MM.1S (cell line): ENCODE measurements around the gene MAGEE2.
"Not testable (repeated sequence)": the region's sequence is repeated elsewhere in the genome, so short reads cannot be mapped to it uniquely, and the experiment has no call there.

Experiments
- EZH2 ChIP-seq: fragments of 300-600 bp; sonication (generic); optimal IDR thresholded peaks from 2 replicates; pipeline ENCODE3; 2017; ENCODE audit warnings: low read depth, mild to moderate bottlenecking, antibody characterized with exemption, low read length, mixed read lengths
- EZH2phosphoT487 ChIP-seq: fragments of 300-600 bp; sonication (generic); IDR thresholded peaks from 2 replicates; pipeline ENCODE4 v1.6.1; 2018; ENCODE audit warnings: antibody characterized with exemption, low read length
- TF ChIP-seq, protein P1 (sequence below): fragments of 300-600 bp; sonication (generic); IDR thresholded peaks from 2 replicates; pipeline ENCODE4 v1.5.1; 2016; ENCODE audit warnings: antibody characterized with exemption, low read length, mixed read lengths

DNA sequence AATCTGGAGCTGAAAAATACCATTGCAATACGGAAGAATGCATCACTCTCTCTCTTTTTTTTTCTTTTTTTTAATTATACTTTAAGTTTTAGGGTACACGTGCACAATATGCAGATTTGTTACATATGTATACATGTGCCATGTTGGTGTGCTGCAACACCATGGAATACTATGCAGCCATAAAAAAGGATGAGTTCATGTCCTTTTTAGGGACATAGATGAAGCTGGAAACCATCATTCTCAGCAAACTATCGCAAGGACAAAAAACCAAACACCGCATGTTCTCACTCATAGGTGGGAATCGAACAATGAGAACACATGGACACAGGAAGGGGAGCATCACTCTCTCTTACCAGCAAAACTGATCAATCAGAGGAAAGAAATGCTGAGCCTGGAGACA lies 17.0 kb downstream of the MAGEE2 start:
- TF ChIP-seq, protein P1, sequence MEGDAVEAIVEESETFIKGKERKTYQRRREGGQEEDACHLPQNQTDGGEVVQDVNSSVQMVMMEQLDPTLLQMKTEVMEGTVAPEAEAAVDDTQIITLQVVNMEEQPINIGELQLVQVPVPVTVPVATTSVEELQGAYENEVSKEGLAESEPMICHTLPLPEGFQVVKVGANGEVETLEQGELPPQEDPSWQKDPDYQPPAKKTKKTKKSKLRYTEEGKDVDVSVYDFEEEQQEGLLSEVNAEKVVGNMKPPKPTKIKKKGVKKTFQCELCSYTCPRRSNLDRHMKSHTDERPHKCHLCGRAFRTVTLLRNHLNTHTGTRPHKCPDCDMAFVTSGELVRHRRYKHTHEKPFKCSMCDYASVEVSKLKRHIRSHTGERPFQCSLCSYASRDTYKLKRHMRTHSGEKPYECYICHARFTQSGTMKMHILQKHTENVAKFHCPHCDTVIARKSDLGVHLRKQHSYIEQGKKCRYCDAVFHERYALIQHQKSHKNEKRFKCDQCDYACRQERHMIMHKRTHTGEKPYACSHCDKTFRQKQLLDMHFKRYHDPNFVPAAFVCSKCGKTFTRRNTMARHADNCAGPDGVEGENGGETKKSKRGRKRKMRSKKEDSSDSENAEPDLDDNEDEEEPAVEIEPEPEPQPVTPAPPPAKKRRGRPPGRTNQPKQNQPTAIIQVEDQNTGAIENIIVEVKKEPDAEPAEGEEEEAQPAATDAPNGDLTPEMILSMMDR = not testable (repeated sequence)
- not testable (repeated sequence) for TF ChIP-seq EZH2phosphoT487, EZH2
